Measurements from ENCODE around the gene KCNMA1. TPM values are rescaled to one million over a fixed set of nuclear protein-coding genes. Genes with fewer than 3 reads are reported as not detected.
A peak's percentile ranks its signal among the peaks of the same experiment; 100 is the strongest.

KCNMA1 gene
- total RNA-seq, 1 experiment from 2014 or later: 143 TPM

GRCh38 chr10:77392236-77392721 lies 245.3 kb downstream of the KCNMA1 start:
- Histone ChIP-seq H2AFZ (ENCODE audit: low read length) (no peak overlapping the region), H3K27ac (ENCODE audit: low read length) (peak overlapping the region; percentile 84), H3K9ac (ENCODE audit: low read length) (peak overlapping the region; percentile 72), H3F3A (ENCODE audit: low read length, unreplicated experiment) (peaks cover 24% of the 10 kb centered on the region), H3K9me3 (ENCODE audit: low read length) (no peaks in the 10 kb centered on the region), H4K20me1 (ENCODE audit: low read length) (no peaks in the 10 kb centered on the region), H3K79me2 (ENCODE audit: low read length) (peaks cover 41% of the 10 kb centered on the region), H3K4me3 (ENCODE audit: low read length) (peak overlapping the region; percentile 19), H3K4me2 (ENCODE audit: low read length) (peak overlapping the region; percentile 61), H3K4me1 (ENCODE audit: insufficient read depth, low read length) (peaks cover 84% of the 10 kb centered on the region), H3K36me3 (ENCODE audit: low read depth, low read length) (no peaks in the 10 kb centered on the region), H3K9me2 (replicated peaks; ENCODE audit: low read length) (no peaks in the 10 kb centered on the region), H3K27me3 (ENCODE audit: low read length) (no peaks in the 10 kb centered on the region)
- intact Hi-C loops (cut with micrococcal nuclease): loop anchor here (1.0 to 5.0 kb wide), 15 partner anchors 24 to 365 kb away; no protein-coding TSS in a partner anchor
- TSS peak; percentile 37 for BruUV-seq (replicated peaks)
- ChIA-PET POLR2A (ENCODE audit: unreplicated experiment) (interaction anchor here (0.5 to 1.7 kb wide), 10 partner anchors 24 to 247 kb away, joined by 3 to 8 read pairs (median 4); no protein-coding TSS in a partner anchor), CTCF (interaction anchor here (0.6 to 2.5 kb wide), 41 partner anchors 9 to 319 kb away, joined by 3 to 31 read pairs (median 6); partner anchors contain the start of gene KCNMA1)
- TF ChIP-seq CTCF (conservative IDR thresholded peaks at IDR 0.05; ENCODE audit: low read depth, low read length) (no peak), EZH2phosphoT487 (IDR thresholded peaks at IDR 0.05; ENCODE audit: borderline replicate concordance, low read length) (no peak), EZH2 (IDR thresholded peaks at IDR 0.05; ENCODE audit: low read length, unreplicated experiment) (no peak)
- ATAC-seq: peak; percentile 56
- DNase-seq: no peak

DNA sequence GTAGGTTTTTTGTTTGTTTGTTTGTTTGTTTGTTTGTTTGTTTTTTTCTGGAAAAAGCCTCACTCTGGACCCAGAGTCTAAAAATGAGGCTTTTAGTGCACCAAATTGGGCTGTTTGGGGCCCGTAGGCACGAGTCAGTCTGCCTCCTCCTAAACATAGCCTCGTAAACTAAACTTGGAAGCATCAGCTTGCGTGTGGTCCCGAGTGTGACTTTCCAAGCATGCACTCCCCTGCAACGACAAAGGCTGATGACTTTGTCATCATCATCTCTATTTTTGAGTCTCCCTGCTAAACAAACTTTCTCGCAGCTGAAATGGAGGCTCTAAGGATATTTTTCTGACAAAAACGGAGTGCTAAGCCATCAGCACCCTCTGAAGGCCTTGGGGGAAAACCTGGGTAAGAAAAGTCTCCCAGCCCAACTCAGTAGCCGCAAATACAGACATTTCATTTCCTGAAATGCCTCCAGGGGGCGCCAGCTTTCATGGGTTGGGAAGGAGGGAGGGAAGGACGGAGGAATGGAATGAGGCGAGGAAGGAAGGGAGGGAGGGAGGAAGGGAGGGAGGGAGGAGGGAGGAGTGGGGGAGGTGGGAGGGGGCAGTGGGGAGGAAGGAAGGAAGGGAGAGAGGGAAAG lies 245.9 kb downstream of the KCNMA1 start:
- peak; percentile 25 for ATAC-seq
- ChIA-PET POLR2A (ENCODE audit: unreplicated experiment) (interaction anchor here (0.6 to 1.7 kb wide), 3 partner anchors 122 to 247 kb away, joined by 3 to 8 read pairs (median 6); no protein-coding TSS in a partner anchor), CTCF (interaction anchor here (0.5 to 2.5 kb wide), 35 partner anchors 8 to 320 kb away, joined by 3 to 31 read pairs (median 6); no protein-coding TSS in a partner anchor)

More for the DNA sequence above, 245.9 kb downstream of the KCNMA1 start:
- H3K4me2 ChIP-seq (ENCODE audit: low read length): peak overlapping the region; percentile 62
- peak overlapping the region; percentile 46 for H3K9ac ChIP-seq (ENCODE audit: low read length)
- TF ChIP-seq CTCF (conservative IDR thresholded peaks at IDR 0.05; ENCODE audit: low read depth, low read length) (peak; percentile 97), EZH2 (IDR thresholded peaks at IDR 0.05; ENCODE audit: low read length, unreplicated experiment) (no peak), EZH2phosphoT487 (IDR thresholded peaks at IDR 0.05; ENCODE audit: borderline replicate concordance, low read length) (no peak)
- H3K9me2 ChIP-seq (replicated peaks; ENCODE audit: low read length): no peaks in the 10 kb centered on the region
- no peaks in the 10 kb centered on the region for H4K20me1 ChIP-seq (ENCODE audit: low read length)
- peaks cover 29% of the 10 kb centered on the region for H3F3A ChIP-seq (ENCODE audit: low read length, unreplicated experiment)
- DNase-seq: peak; percentile 100
- H3K27me3 ChIP-seq (ENCODE audit: low read length): no peaks in the 10 kb centered on the region
- H3K9me3 ChIP-seq (ENCODE audit: low read length): no peaks in the 10 kb centered on the region
- H3K4me3 ChIP-seq (ENCODE audit: low read length): peak overlapping the region; percentile 10; the same call in 1 of the 2 replicates
- peak overlapping the region; percentile 63 for H2AFZ ChIP-seq (ENCODE audit: low read length)
- H3K27ac ChIP-seq (ENCODE audit: low read length): peak overlapping the region; percentile 84
- H3K36me3 ChIP-seq (ENCODE audit: low read depth, low read length): no peaks in the 10 kb centered on the region
- no TSS peak for BruUV-seq (replicated peaks)
- H3K4me1 ChIP-seq (ENCODE audit: insufficient read depth, low read length): peaks cover 89% of the 10 kb centered on the region
- peaks cover 41% of the 10 kb centered on the region for H3K79me2 ChIP-seq (ENCODE audit: low read length)
- intact Hi-C loops (cut with micrococcal nuclease): loop anchor here (1.0 to 5.0 kb wide), 16 partner anchors 25 to 366 kb away; no protein-coding TSS in a partner anchor

All from PC-3 (cell line).